ENCODE results near the gene ABTB1. TPM values are rescaled to one million over a fixed set of nuclear protein-coding genes. Genes with fewer than 3 reads are reported as not detected.
A peak's percentile ranks its signal among the peaks of the same experiment; 100 is the strongest.

ABTB1 gene
- total RNA-seq, 1 donor from 2014 or later, result 31.7 TPM

DNA sequence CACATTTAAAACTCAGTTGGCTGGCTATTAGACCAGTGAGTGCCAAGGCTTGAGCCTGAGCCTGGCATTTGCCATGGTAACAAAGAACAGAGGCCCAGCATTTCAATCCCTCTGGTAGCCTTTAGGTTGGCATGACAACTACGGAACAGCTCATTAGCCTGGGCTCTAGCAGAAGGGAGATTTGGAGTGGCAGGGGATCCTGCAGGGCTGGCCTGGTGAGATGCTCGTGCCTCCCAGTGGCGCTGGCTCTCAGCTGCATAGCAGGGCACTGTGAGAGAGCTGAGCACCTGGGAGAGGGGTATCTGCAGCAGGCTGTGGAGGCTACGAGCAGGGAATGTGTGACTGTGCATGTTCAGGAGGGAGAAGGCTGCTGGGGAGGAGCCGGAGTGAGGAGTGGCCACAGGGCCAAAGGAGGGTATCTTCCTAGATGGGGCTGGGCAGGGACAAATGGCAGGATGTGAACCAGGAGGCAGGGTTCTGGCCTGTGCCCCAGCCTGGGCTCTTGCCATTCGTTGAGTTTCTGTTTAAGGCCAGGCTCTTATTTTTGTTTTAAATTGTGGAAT, 5.6 kb upstream of the ABTB1 start:
- intact Hi-C loops (cut with DNase I), result no loop called here
- DNase-seq (ENCODE audit: missing footprints) (no peak), ATAC-seq (no peak)

DNA sequence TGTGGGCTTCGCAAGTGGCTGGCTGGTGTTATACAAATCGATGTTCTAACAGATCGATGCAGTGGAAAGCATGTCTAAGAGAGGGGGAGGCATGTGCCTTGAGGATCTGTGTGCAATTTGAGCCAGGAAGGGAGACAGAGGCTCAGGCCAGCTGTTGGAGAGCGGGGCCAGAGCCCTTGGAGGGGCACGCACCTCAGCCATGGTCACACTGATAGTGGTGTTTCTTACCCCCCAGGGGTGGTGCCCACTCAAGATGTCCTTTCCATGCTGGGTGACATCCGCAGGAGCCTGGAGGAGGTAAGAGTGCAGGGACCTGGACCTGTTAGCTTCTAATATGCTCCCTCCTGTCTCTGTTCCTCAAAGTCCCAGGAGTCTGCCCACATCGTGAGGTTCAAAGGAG, 3.8 kb upstream of the ABTB1 start:
- intact Hi-C loops (cut with DNase I), result no loop called here
- no peak for ATAC-seq
- no peak for DNase-seq (ENCODE audit: missing footprints)

DNA sequence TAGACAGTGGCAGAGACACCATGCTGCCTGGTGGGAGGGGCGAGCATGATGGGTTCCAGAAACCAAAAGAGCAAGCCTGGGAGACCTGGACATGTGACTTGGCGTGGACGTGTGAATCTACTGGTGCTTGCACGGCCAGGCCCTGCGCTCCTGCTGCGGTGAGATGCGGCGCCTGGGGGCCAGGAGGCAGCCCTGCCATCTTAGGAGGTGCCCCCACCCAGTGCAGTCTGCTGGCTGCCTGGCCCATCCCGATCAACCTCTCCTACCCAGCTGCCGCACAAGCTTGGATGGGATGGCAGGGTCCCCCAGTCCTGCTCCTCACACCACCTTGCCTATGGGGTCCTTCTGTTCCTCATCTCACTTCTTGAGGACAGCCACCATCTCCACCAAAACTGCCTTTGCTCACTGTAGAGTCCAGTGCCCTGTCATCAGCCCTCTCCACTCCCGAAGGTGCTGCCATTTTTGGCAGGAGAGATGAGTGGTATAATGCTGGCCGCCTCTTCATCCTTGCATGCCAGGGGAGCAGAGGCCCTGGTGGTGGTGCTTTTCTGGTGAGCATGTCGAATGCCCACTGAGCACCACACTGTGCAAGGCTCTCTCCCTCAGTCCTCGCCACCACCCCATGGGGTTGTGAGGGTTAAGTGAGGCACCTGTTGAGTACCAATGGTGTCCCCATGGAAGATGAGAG, 3.1 kb upstream of the ABTB1 start:
- no peak for DNase-seq (ENCODE audit: missing footprints)
- intact Hi-C loops (cut with DNase I), result loop anchor here (5.0 kb wide), 2 partner anchors 77 to 153 kb away; partner anchors contain the start of genes MGLL and TPRA1
- ATAC-seq, result no peak

DNA sequence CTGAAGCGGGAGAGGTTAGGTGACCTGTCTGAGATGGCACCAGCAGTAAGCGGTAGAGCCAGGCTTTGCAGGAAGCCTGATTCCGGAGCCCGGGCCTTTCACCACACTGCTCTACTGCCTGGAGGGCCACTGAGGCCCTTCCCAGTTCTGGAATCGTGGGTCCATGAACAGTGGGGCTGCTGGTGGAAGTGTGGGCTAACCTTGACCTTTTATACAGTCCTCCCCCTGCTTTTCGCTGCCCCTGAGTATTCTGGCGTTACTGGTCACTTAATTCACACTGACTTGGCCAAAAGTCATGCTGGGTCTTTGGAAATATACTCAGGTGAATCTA, 2.6 kb upstream of the ABTB1 start:
- intact Hi-C loops (cut with DNase I), result loop anchor here (5.0 kb wide), 2 partner anchors 78 to 152 kb away; partner anchors contain the start of genes MGLL and TPRA1
- ATAC-seq, result no peak
- no peak for DNase-seq (ENCODE audit: missing footprints)

DNA sequence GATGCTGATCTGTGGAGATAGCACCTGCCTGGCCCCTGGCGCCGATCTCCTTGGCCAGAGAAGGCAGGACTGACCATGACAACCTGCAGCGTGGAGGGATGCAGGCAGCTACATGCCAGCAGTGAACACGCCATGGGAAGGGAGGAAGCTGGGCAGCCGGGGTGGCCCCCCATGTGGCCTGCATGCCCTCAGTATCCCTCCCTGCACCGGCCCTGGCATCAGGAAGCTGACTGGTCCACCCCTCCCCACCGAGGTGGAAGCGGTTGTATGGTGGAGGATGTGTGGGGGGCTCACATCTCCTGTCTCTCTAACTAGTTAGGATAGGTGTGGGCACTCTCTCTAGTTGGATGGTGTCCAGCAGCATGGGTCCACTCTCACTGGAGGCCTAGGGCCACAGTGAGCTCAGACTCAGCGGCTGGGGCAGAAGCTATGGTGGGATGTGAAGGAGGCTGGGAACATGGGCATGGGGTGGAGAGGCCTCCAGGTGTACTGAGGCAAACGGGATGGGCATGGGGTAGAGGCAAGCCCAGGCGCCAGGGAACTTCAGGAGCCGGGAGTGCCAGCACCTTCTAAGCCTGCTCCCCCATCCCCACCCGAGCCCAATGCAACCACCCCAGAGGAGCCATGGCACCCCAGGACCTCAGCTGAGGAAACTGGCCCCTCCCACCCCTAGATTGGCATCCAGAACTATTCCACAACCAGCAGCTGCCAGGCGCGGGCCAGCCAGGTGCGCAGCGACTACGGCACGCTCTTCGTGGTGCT, 1.8 kb upstream of the ABTB1 start:
- no peak for ATAC-seq
- DNase-seq (ENCODE audit: missing footprints), result no peak
- intact Hi-C loops (cut with DNase I), result loop anchor here (5.0 kb wide), 2 partner anchors 79 to 151 kb away; partner anchors contain the start of genes MGLL and TPRA1

DNA sequence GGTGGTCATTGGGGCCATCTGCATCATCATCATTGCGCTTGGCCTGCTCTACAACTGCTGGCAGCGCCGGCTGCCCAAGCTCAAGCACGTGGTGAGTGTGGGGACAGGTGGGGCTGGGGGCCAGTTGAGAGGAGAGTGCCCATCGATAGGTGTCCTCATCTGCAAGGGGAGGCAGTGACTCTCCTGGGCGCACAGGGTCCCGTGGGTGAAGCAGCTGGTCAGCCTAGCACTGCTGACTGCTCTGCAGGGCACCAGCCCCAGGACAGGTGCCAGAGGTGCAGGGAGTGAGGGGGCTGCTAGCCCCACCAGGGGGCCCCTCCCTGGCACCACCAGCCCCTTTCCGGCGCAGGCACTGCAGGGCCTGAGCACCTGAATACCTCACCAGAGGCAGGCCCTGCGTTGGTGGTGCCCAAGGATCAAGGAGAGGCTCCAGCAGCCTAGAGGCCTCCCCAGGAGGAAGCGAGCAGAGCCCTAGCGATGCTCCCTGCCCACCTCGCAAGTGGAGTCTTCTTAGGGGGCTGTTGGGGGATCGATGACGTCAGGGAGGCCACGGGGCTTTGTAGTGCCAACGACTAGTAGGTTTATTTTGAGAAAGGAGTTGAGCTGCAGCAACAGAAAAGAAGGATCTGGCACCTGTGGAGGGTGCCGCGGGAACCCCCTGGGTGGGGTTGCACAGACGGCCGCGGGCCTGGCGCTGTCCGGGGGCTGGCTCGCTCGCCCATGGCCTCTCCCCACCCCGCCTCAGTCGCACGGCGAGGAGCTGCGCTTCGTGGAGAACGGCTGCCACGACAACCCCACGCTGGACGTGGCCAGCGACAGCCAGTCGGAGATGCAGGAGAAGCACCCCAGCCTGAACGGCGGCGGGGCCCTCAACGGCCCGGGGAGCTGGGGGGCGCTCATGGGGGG, 976 bp upstream of the ABTB1 start:
- intact Hi-C loops (cut with DNase I), result loop anchor here (5.0 kb wide), 2 partner anchors 79 to 151 kb away; partner anchors contain the start of genes MGLL and TPRA1
- ATAC-seq (peak; percentile 17), DNase-seq (ENCODE audit: missing footprints) (no peak)

DNA sequence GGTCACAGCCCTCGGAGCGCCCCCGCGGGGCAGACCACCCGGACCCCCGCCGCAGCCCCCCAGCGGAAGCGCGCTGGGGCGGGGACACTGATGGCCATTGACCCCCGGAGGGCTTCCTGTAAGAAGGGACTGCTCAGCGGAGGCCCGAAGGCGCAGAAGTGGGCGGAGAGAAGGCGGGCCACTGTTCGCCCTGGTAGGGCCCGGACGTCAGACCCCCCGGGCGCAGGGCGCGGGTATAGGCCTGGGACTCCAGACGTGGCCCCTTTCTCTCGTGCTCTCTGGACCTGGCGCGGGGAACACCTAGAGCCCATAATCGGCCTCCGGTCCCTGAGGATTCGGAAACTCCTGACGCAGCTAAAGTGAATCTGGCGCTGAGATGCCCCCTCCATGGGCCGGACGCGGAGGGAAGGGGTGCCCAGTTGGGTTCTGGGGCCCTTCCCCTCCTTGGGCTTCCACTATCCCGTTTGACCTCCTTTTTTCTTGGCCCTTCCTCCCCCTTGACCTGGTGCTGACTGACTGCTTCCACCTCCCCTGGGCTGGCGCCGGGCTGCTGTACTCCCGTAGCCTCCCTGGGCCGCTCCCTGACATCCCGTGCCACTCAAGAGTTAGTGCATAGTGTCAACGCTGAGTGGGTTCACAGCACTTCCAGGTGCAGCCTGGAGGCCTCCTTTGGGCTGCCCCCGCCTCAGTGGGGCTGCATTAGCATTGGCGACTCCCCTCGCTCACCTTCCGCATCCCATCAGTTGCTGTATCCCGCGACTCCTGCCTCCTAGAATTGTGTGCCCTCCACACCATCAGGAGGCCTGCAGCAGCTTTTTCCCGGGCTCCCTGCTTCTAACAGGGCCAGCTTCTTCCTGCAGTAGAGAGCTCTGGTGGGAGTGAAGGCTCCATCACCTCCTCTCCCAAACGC, 694 bp downstream of the ABTB1 start:
- intact Hi-C loops (cut with DNase I), result loop anchor here (5.0 kb wide), 2 partner anchors 81 to 149 kb away; partner anchors contain the start of genes MGLL and TPRA1
- ATAC-seq (peak; percentile 60), DNase-seq (ENCODE audit: missing footprints) (no peak)

DNA sequence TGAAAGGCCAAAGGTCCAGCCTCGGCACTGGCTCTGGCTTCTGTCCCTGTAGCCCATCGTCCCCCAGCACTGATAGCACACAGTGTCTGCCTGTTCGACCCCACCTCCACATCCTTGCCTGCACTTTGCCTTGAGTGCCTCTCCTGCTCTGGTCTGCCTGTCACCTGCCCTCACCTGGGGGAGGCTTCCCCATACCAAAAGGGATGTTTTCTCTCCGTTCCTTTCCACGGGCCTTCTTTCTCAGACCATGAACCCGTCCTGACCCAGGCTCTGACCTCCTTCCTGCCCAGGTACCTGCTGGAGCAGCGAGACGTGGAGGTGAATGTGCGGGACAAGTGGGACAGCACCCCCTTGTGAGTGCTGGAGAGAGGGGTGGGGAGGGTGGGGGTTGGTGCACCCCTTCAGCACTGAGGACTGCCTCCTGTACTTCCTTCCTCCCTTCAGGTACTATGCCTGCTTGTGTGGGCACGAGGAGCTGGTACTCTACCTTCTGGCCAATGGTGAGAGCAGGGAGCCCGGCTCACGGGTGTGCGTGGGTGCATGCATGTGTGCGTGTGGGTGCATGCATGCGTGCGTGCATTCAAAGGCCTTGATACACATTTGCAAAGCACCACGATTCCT, 1.5 kb downstream of the ABTB1 start:
- no peak for DNase-seq (ENCODE audit: missing footprints)
- intact Hi-C loops (cut with DNase I), result loop anchor here (5.0 kb wide), 2 partner anchors 82 to 148 kb away; partner anchors contain the start of genes MGLL and TPRA1
- ATAC-seq, result no peak

DNA sequence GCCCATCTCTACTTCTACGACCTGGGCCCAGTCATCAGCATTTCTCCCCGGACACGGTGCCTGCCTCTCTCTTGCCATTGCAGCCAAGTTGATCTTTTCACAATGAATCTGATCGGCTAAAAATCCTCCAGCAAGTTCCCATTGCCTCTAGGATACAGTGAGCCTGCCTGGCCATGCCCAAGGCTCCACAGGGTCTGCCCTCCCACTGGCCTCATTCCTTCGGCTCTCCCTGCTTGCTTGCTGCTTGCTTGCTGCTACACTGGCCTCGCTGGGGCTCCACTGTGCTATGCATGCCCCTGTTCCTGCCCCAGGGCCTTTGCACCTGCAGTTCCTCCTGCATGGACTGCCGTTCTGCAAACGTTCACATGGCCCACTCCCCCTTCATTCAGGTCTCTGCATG, 2.0 kb downstream of the ABTB1 start:
- intact Hi-C loops (cut with DNase I), result loop anchor here (5.0 kb wide), 2 partner anchors 82 to 148 kb away; partner anchors contain the start of genes MGLL and TPRA1
- ATAC-seq (no peak), DNase-seq (ENCODE audit: missing footprints) (no peak)

DNA sequence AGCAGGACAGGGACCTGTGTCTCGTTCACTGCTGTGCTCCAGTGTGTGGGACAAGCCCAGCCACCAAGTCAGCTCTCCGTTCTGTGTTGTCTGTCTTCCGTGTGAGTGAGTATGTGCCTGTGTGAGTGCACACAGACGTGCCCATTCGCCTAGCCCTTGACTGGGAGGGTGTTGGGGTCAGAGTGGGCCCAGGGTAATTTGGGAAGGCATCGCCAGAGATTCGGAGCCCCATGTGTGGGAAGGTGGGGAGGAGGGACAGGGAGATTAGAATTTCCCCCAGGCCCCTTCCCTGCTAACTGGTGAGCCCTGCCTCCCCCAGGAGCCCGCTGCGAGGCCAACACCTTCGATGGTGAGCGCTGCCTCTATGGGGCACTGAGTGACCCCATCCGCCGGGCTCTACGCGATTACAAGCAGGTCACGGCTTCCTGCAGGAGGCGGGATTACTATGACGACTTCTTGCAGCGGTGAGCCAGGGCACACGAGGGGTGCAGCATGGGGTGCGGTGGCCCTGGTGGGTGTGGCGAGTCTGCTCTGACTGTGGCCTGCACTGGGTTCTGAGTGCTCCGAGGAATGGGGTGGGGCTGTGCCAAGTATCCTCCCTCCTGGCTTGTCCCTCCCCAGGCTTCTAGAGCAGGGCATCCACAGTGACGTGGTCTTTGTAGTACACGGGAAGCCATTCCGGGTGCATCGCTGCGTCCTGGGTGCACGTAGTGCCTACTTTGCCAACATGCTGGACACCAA, 3.1 kb downstream of the ABTB1 start:
- ATAC-seq, result no peak
- intact Hi-C loops (cut with DNase I), result no loop called here
- no peak for DNase-seq (ENCODE audit: missing footprints)

DNA sequence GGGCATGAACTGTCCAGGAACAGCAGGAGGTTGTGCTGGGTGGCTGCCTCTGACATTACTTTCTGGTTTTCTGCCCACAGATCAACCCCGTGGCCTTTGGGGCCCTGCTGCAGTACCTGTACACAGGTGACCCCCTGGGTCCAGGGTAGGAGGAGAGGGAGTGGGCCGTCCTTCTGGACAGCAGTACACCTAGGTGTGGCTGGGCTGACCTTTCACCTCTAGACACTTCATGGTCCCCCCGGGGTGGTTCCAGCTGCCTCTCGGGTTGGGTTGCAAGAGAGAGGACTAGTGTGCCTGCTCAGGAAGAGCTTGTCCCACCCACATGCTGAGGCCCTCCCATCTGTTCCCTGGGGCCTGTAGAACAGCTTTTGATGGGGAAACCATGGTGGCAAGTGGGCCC, 3.7 kb downstream of the ABTB1 start:
- intact Hi-C loops (cut with DNase I), result no loop called here
- ATAC-seq (no peak), DNase-seq (ENCODE audit: missing footprints) (no peak)

DNA sequence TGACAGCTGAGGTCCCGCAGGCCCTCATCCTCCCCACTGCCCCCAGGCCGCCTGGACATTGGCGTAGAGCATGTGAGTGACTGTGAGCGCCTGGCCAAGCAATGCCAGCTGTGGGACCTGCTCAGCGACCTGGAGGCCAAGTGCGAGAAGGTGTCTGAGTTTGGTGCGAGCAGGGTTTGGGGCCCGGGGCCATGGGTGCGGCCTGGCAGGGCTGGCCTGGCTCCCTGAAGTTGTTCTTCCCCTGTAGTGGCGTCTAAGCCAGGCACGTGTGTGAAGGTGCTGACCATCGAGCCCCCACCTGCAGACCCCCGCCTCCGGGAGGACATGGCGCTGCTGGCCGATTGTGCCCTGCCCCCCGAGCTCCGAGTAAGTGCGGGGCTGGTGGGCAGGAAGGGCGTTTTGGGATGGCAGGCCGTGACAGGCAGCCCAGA, 4.2 kb downstream of the ABTB1 start:
- DNase-seq (ENCODE audit: missing footprints) (no peak), ATAC-seq (no peak)
- intact Hi-C loops (cut with DNase I), result no loop called here

DNA sequence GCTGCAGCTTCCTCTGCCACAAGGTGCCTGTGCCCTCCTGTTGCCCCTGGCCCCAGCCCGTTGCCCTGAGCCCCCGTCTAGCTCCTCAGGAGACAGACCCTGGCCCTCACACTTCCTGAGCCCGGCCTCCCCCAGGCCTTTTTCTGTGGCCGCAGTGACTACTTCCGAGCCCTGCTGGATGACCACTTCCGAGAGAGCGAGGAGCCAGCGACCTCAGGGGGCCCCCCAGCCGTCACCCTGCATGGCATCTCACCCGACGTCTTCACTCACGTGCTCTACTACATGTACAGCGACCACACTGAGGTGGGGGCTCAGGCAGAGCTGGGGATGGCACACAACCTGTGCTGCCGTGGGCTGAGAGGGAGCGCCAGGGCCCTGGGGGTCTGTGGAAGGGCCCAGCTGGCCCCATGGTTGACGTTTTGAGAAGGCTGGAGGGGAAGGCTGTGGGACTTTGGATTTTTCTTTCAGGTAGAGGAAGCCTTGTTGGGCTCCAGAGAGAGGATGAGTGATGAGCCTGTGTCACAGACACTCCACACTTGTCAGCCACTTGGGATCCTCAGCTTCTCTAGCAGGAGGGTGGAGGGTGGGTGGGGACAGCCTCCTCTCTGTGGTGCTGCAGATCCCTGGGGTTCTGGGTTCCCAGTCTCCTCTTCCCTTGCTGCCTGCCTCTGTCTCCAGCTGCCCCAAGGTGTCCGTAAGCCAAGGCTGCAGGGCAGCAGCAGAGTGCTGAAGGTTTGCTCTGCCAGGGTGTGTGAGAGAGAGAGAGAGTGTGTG, 5.0 kb downstream of the ABTB1 start:
- intact Hi-C loops (cut with DNase I), result no loop called here
- ATAC-seq, result no peak
- no peak for DNase-seq (ENCODE audit: missing footprints)

DNA sequence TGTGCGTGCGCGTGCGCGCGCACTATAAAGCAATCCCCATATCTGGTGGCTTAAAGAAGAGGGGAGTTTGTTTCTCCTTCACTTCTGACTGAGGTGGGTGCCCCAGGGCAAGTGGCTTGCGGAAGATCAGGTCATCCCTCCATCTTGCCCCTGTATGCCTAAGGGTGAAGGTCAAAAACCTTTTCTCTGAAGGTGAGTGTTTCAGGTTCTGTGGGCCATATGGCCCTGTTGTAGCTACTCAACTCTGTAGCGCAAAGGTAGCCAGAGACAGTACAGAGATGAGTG, 5.5 kb downstream of the ABTB1 start:
- DNase-seq (ENCODE audit: missing footprints) (no peak), ATAC-seq (no peak)

DNA sequence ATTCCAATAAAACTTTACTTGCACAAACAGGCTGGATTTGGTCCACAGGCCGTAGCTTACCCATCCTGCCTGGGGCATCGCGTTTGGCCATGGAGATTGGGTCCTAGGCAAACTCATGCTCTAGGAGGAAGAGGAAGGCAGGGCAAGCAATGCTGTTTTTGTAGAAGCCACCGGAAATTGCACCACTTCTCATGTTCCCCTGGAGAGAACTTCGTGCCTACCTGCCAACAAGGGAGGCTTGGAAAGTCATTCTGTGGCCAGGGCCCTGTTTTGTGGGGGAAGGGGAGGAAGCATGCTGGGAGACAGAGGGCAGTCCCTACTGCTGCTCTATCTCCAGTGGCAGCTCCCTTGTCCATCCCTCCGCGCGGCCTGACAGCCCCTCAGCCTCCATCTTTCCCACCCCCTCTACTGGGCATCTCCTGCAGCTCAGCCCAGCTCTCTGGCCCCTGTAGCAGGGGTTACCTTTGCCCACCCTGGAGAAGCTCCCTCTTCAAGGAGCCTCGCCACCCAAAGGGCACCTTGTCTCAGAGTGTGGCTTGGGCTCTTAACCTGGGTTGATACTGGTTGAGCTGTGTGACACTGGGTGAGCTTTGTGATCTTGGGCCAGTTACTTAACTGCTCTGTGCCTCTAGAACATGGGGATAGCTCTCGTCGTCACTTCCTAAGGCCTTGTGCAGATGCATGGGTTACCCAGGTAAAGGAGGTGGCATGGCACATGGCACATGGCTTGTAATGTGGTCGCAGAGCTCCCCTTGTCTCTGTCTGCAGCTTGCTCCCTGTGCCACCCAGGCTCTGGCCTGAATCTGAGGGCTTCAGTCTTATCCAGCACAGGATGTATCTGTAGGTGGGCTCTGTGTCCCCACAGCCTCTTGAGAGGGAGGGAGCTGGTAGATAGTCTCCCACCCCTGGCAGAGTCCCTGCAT, 6.1 kb downstream of the ABTB1 start:
- intact Hi-C loops (cut with DNase I), result no loop called here
- ATAC-seq (peak; percentile 3), DNase-seq (ENCODE audit: missing footprints) (no peak)

More for the DNA sequence above, 5.5 kb downstream of the ABTB1 start:
- intact Hi-C loops (cut with DNase I), result no loop called here
